ENCODE measurements around the gene TACC3. TPM values are rescaled to one million over a fixed set of nuclear protein-coding genes. Genes with fewer than 3 reads are reported as not detected.

Gene TACC3
- total and polyA plus RNA-seq, 2 of the 8 experiments (the other 6 are each of a cell fraction or from before 2014, with no cell fraction given), result 73.8 to 148 TPM

DNA sequence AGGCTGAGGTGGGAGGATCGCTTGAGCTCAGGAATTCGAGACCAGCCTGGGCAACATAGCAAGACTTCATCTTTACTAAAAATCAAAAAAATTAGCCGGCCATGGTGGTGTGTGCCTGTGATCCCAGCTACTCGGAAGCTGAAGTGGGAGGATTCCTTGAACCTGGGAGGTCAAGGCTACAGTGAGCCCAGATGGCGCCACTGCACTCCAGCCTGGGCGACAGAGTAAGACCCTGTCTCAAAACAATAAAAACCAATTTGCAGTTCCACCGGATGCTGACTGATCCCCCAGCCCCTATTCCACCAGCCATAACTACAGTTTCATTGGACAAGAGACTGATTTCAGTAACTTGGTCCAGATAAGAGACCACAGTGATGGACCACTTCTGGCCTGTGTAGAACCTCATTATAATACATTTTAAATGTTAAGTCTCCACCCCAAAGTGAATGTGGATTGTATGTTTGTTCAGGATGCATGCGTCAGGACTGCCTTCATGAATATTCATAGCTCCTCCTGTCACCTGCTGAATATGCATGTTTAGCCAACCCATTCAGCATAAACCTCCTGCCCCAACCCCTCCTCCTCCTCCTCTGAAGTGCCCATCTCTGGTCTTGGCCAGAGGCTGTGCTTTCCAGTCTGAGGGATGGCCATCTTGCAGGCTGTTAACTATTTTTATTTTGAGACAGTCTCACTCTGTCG lies 6.9 kb upstream of the TACC3 start:
- peaks cover 12% of the 10 kb centered on the region; the same call in 1 of the 2 replicates for H3K23me2 ChIP-seq (ENCODE audit: low read depth, low read length)
- no peak overlapping the region for H3K4ac ChIP-seq (replicated peaks; ENCODE audit: insufficient read length, low read depth, low read length)
- CTCF ChIA-PET (ENCODE audit: partially characterized antibody), result interaction anchor here (0.6 to 3.0 kb wide), 5 partner anchors 13 to 56 kb away, joined by 3 to 13 read pairs (median 5); no protein-coding TSS in a partner anchor
- peaks cover 0 to 12% (median 3%) of the 10 kb centered on the region in 4 experiments; a peak in 4 of 7 replicates for H3K4me1 ChIP-seq (replicated peaks in 1 of 4; ENCODE audit: control insufficient read depth in 3 of 4, insufficient read depth in 4 of 4, low read length in 3 of 4)
- no peak overlapping the region for H3K56ac ChIP-seq (replicated peaks; ENCODE audit: insufficient read length, low read depth, low read length)
- no peak overlapping the region for H3K4me3 ChIP-seq (ENCODE audit: extremely low read depth in 1 of 4, insufficient read depth in 2 of 4, low read depth in 3 of 4, low read length in 4 of 4)
- H3K79me1 ChIP-seq (ENCODE audit: low read depth, low read length), result peaks cover 14% of the 10 kb centered on the region
- no peak overlapping the region; a peak in 1 of 4 replicates for H3K4me2 ChIP-seq (ENCODE audit: insufficient read depth in 1 of 2, low read depth in 2 of 2, low read length in 2 of 2)
- no peak overlapping the region for H3K18ac ChIP-seq (ENCODE audit: extremely low read depth, low read length)
- no peak overlapping the region for H2AFZ ChIP-seq (ENCODE audit: low read length)
- H3K14ac ChIP-seq (ENCODE audit: insufficient read length), result no peak overlapping the region
- no peak overlapping the region for H3K27ac ChIP-seq (ENCODE audit: low read depth, low read length)
- 86% methylated on average over 9 of the region's 9 CpGs; no CpG with 5 or more reads in 1 of the 2 experiments for WGBS, 2 experiments (ENCODE audit: extremely low coverage in 1 of 2, insufficient coverage in 1 of 2, insufficient read length in 1 of 2, insufficient replicate concordance in 2 of 2, low coverage in 1 of 2, low lambda C conversion rate in 2 of 2, missing lambda C conversion rate in 1 of 2)
- H2BK12ac ChIP-seq (ENCODE audit: low read depth, low read length), result no peak overlapping the region
- DNase-seq (ENCODE audit: low read depth in 1 of 2, low spot score in 2 of 2) (no peak), FAIRE-seq (no peak)
- H4K20me1 ChIP-seq (replicated peaks in 1 of 2; ENCODE audit: control insufficient read depth in 1 of 2, insufficient read depth in 2 of 2, low read length in 2 of 2), result peaks cover 3 to 28% of the 10 kb centered on the region in 2 experiments
- peaks cover 3 to 10% (median 7%) of the 10 kb centered on the region in 4 experiments; a peak in 7 of 8 replicates for H3K36me3 ChIP-seq (ENCODE audit: control insufficient read depth in 2 of 4, insufficient read depth in 4 of 4, low read length in 3 of 4)
- no peak overlapping the region for H2BK20ac ChIP-seq (ENCODE audit: low read length)
- no peaks in the 10 kb centered on the region for H3K9me3 ChIP-seq (ENCODE audit: insufficient read depth in 2 of 2, low read depth in 1 of 2, low read length in 1 of 2)
- H2AK5ac ChIP-seq (ENCODE audit: low read depth, low read length), result no peak overlapping the region
- POLR2A ChIA-PET (ENCODE audit: partially characterized antibody), result interaction anchor here (0.8 to 7.9 kb wide), 3 partner anchors 8 to 25 kb away, joined by 3 to 100 read pairs (median 3); partner anchors contain the start of genes TACC3 and TMEM129
- H3K23ac ChIP-seq (ENCODE audit: insufficient read length), result no peak overlapping the region
- H4K5ac ChIP-seq (ENCODE audit: insufficient read length, low read depth, low read length), result no peak overlapping the region
- H3K27me3 ChIP-seq (replicated peaks in 1 of 4; ENCODE audit: control insufficient read depth in 3 of 4, extremely low read depth in 1 of 4, insufficient read depth in 3 of 4, low read length in 3 of 4), result no peaks in the 10 kb centered on the region
- peaks cover 9 to 23% of the 10 kb centered on the region in 2 experiments for H3K79me2 ChIP-seq (ENCODE audit: control insufficient read depth in 1 of 2, insufficient read depth in 2 of 2, low read length in 2 of 2)
- no peak overlapping the region for H4K8ac ChIP-seq (ENCODE audit: extremely low read depth, insufficient read depth, low read length)
- no peak overlapping the region for H3K9ac ChIP-seq (replicated peaks in 1 of 4; ENCODE audit: extremely low read depth in 1 of 4, low read depth in 3 of 4, low read length in 3 of 4)
- H2BK120ac ChIP-seq (replicated peaks; ENCODE audit: low read depth, low read length), result no peak overlapping the region
- H2BK5ac ChIP-seq (ENCODE audit: low read depth, low read length), result no peak overlapping the region
- H2BK15ac ChIP-seq (ENCODE audit: low read length), result no peak overlapping the region
- H4K91ac ChIP-seq (replicated peaks; ENCODE audit: insufficient read length, low read length), result no peak overlapping the region
- TF ChIP-seq SP1 (IDR thresholded peaks at IDR 0.05; ENCODE audit: low read depth, low read length) (no peak), HDAC2 (IDR thresholded peaks at IDR 0.05; ENCODE audit: borderline replicate concordance in 1 of 2, low read depth in 2 of 2, low read length in 2 of 2) (no peak), POU5F1 (IDR thresholded peaks at IDR 0.05; ENCODE audit: low read depth, low read length) (peak; percentile 45; the same call in 1 of the 2 replicates), KDM5A (IDR thresholded peaks at IDR 0.05; ENCODE audit: low read length) (no peak)
- TF ChIP-seq, protein P1, sequence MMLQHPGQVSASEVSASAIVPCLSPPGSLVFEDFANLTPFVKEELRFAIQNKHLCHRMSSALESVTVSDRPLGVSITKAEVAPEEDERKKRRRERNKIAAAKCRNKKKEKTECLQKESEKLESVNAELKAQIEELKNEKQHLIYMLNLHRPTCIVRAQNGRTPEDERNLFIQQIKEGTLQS (IDR thresholded peaks at IDR 0.05; ENCODE audit: insufficient read depth, low read depth, low read length), result no peak
